K562 (cell line): ENCODE results near the gene CCDC87. TPM values are rescaled to one million over a fixed set of nuclear protein-coding genes. Genes with fewer than 3 reads are reported as not detected.

ENCODE experiments used
- ATAC-seq: fragments of 200-7000 bp; cut with Tn5 transposase; 3 replicates; pipeline ENCODE4 v1.9.1; 2020; ENCODE audit warnings: moderate library complexity
- BruUV-seq: library from RNA; stranded (reverse); fragments of 400-500 nt; replicated peaks from 2 replicates; lab custom pipeline; 2021; lab: Mats Ljungman, UMichigan
- CTCF ChIA-PET: fragments of 300-600 bp; formaldehyde crosslinking; extraction: SDS; loops from one replicate; lab custom pipeline; 2021; ENCODE audit warnings: low intra/inter-chr PET ratio; lab: Yijun Ruan, JAX
- POLR2A ChIA-PET: fragments of 300-600, 350-650 bp; sonication (Branson Sonifier 250); formaldehyde crosslinking; extraction: SDS; loops from one replicate; lab custom pipeline; 2021; ENCODE audit warnings: antibody characterized with exemption, inconsistent platforms; lab: Yijun Ruan, JAX
- DNase-seq, 4 experiments: peaks; one replicate each; pipeline versions ENCODE4 v3.0.0 to v3.0.0-alpha.2; 2011 to 2018; ENCODE audit warnings: low spot score in 3 of 4, mixed read lengths in 3 of 4; ENCODE audit errors: extremely low read depth in 1 of 4
- FAIRE-seq: peaks from 2 replicates; lab custom pipeline; 2011; peaks lifted over from hg19 to GRCh38; lab: Jason Lieb, UNC
- H2AFZ ChIP-seq: 2 replicates; pipeline ENCODE4 v1.6.0; 2011; ENCODE audit warnings: low read depth, low read length, control low read depth, inconsistent platforms
- H3K27ac ChIP-seq: fragments of 200-600 bp; 3 replicates; pipeline ENCODE4 v1.8.0; 2011; ENCODE audit warnings: low read depth, mild to moderate bottlenecking, control low read depth, inconsistent platforms, low read length, moderate library complexity, mixed read lengths; ENCODE audit errors: extremely low read depth
- H3K27me3 ChIP-seq, 2 experiments: fragments of 300-600 bp in 1 of 2; 2 replicates in 1 of 2; 3 replicates in 1 of 2; pipeline versions ENCODE4 v1.6.0 to v1.8.0; 2011; ENCODE audit warnings: inconsistent platforms in 2 of 2, low read length in 2 of 2, mild to moderate bottlenecking in 1 of 2, mixed read lengths in 1 of 2, moderate library complexity in 1 of 2; ENCODE audit not compliant: control insufficient read depth in 2 of 2, insufficient read depth in 2 of 2
- H3K36me3 ChIP-seq: fragments of 300-600 bp; 3 replicates; pipeline ENCODE4 v1.8.0; 2011; ENCODE audit warnings: mild to moderate bottlenecking, low read length, inconsistent platforms; ENCODE audit not compliant: control insufficient read depth, insufficient read depth
- H3K4me1 ChIP-seq, 2 experiments: fragments of 200-600 bp in 1 of 2; replicated peaks in 1 of 2; 2 replicates in 1 of 2; 3 replicates in 1 of 2; pipeline versions ENCODE4 v1.5.1 to v1.8.0; 2011; ENCODE audit warnings: inconsistent platforms in 2 of 2, low read length in 2 of 2, mild to moderate bottlenecking in 1 of 2, mixed read lengths in 1 of 2, moderate library complexity in 1 of 2; ENCODE audit not compliant: control insufficient read depth in 2 of 2, insufficient read depth in 2 of 2
- H3K4me2 ChIP-seq: 2 replicates; pipeline ENCODE4 v1.6.1; 2011; ENCODE audit warnings: low read length, control low read depth, inconsistent platforms, mixed read lengths; ENCODE audit not compliant: insufficient read depth
- H3K4me3 ChIP-seq: fragments of 200-600 bp; sonication (generic), shearing (Covaris generic); 2 replicates; pipeline ENCODE4 v1.5.1; 2016; ENCODE audit warnings: control low read depth, inconsistent platforms
- H3K79me2 ChIP-seq: fragments of 200-600 bp; 3 replicates; pipeline ENCODE4 v1.8.0; 2011; ENCODE audit warnings: low read length, inconsistent platforms; ENCODE audit not compliant: control insufficient read depth, insufficient read depth
- H3K9ac ChIP-seq, 2 experiments: 2 replicates each; pipeline versions ENCODE4 v1.6.0 to v1.6.1; 2011; ENCODE audit warnings: low read depth in 2 of 2, low read length in 2 of 2, control low read depth in 1 of 2, inconsistent platforms in 1 of 2, mild to moderate bottlenecking in 1 of 2, mixed read lengths in 1 of 2; ENCODE audit not compliant: insufficient read depth in 1 of 2
- H3K9me1 ChIP-seq: one replicate; pipeline ENCODE4 v1.6.0; 2011; ENCODE audit warnings: inconsistent platforms, mild to moderate bottlenecking, low read length, moderate library complexity; ENCODE audit not compliant: control insufficient read depth, insufficient read depth
- H3K9me3 ChIP-seq: replicated peaks from 2 replicates; pipeline ENCODE4 v1.5.1; 2011; ENCODE audit warnings: low read depth, low read length, inconsistent platforms; ENCODE audit not compliant: control insufficient read depth, insufficient read depth
- H4K20me1 ChIP-seq: replicated peaks from 2 replicates; pipeline ENCODE4 v1.6.1; 2011; ENCODE audit warnings: low read length, inconsistent platforms, mixed read lengths; ENCODE audit not compliant: control insufficient read depth, insufficient read depth
- FOXM1 ChIP-seq, 2 experiments: fragments of 450-650 bp in 1 of 2; sonication (generic) in 1 of 2; formaldehyde crosslinking in 1 of 2; IDR thresholded peaks; 2 replicates each; pipeline versions ENCODE4 v1.6.1 to v1.9.0; 2017 to 2022; ENCODE audit warnings: low read depth in 2 of 2, mild to moderate bottlenecking in 2 of 2, missing genetic modification reagents in 1 of 2, moderate library complexity in 1 of 2
- KDM5B ChIP-seq: fragments of 200-600 bp; sonication (generic); IDR thresholded peaks from 2 replicates; pipeline ENCODE4 v1.6.1; 2012; ENCODE audit warnings: low read depth, mild to moderate bottlenecking, moderate library complexity, low read length, control low read depth, inconsistent platforms; ENCODE audit not compliant: insufficient replicate concordance
- NCOR1 ChIP-seq: fragments of 450-650 bp; IDR thresholded peaks from 2 replicates; pipeline ENCODE4 v1.6.1; 2016; ENCODE audit warnings: mild to moderate bottlenecking, moderate library complexity
- PREB ChIP-seq: sonication (generic); formaldehyde crosslinking; IDR thresholded peaks from 2 replicates; pipeline ENCODE4 v1.8.1; 2023; ENCODE audit warnings: mild to moderate bottlenecking, missing genetic modification reagents
- RERE ChIP-seq: sonication (generic); formaldehyde crosslinking; IDR thresholded peaks from 2 replicates; pipeline ENCODE4 v1.8.0; 2023; ENCODE audit warnings: missing genetic modification reagents, mild to moderate bottlenecking, borderline replicate concordance
- TCF3 ChIP-seq: sonication (generic); formaldehyde crosslinking; IDR thresholded peaks from 2 replicates; pipeline ENCODE4 v1.4.0; 2020; ENCODE audit warnings: mild to moderate bottlenecking, missing genetic modification reagents
- ZNF592 ChIP-seq: fragments of 450-650 bp; IDR thresholded peaks from 2 replicates; pipeline ENCODE4 v1.6.1; 2017; ENCODE audit warnings: antibody characterized with exemption, mild to moderate bottlenecking
- WGBS: fragments of 100-300 bp; shearing (Covaris generic); methylation state at CpG from one replicate; pipeline ENCODE4 v1.1.6; 2016; ENCODE audit warnings: low coverage, mixed read lengths; ENCODE audit not compliant: insufficient coverage; ENCODE audit errors: missing lambda C conversion rate; 5-methylcytosine and 5-hydroxymethylcytosine counted together
- in situ Hi-C: fragments of 300-500 bp; cut with MboI; formaldehyde crosslinking; loops from 4 replicates; pipeline ENCODE4 v1.15.0; 2018; ENCODE audit warnings: inconsistent platforms, mixed read lengths
- intact Hi-C: fragments of 100-400 bp; cut with micrococcal nuclease; formaldehyde crosslinking; loops from 2 replicates; pipeline ENCODE4 v1.14.2; 2022
- polyA plus RNA-seq, 8 experiments: library from polyadenylated mRNA; depleted of rRNA in 4 of 8; stranded (reverse) in 5 of 8; unstranded in 3 of 8; fragments of >200 nt; fragmentation: Nextera tagmentation in 2 of 8; fragmentation: Illumina TruSeq in 1 of 8; extraction: Ambion mirVana in 2 of 8; extraction: Trizol in 1 of 8; gene quantifications; 2 replicates each; pipeline versions ENCODE4 v1.2.1 to v1.2.3, GENCODE V29; 2011 to 2014; ENCODE audit warnings: inconsistent platforms in 1 of 8, missing spikeins in 1 of 8
- total RNA-seq, 7 experiments: library from RNA; depleted of rRNA in 6 of 7; stranded (reverse); fragments of >200 nt in 6 of 7; fragmentation: Illumina TruSeq in 2 of 7; extraction: Trizol in 2 of 7; gene quantifications; 2 replicates each; pipeline versions ENCODE4 v1.2.1 to v1.2.3, GENCODE V29; 2011 to 2021; ENCODE audit warnings: low replicate concordance in 1 of 7
- TF ChIP-seq, protein P1 (sequence below): conservative IDR thresholded peaks from 2 replicates; pipeline ENCODE4 v1.6.1; 2011; ENCODE audit warnings: low read depth, mild to moderate bottlenecking, low read length; ENCODE audit not compliant: control insufficient read depth

CCDC87 gene
- total and polyA plus RNA-seq, 9 of the 15 experiments (the other 6 are each of a cell fraction or from before 2014, with no cell fraction given), result 0.03 to 0.44 (median 0.15) TPM; not detected in 1

DNA sequence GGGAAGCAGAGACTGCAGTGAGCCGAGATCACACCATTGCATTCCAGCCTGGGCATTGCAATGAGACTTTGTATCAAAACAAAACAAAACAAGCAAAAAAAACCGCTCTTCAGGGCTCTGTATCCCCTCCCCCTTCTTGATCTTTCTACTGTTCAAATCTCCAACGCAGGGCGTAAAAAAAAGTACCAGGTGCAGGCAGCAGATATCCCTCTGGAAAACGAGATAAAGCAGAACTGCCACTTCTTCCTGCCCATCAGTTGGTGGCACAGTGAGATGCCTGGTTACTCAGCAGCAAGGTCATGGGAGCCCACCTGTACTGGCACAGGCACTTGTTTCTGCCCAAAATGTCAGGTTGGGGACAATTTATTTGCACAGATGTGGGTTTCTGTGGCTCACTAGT lies 11.3 kb upstream of the CCDC87 start:
- in situ Hi-C loops, result no loop called here
- no peaks in the 10 kb centered on the region; the same call in 1 of the 2 replicates for H3K9me3 ChIP-seq
- intact Hi-C loops, result no loop called here
- no peak for FAIRE-seq
- no peaks in the 10 kb centered on the region for H3K79me2 ChIP-seq
- no peak overlapping the region for H3K9ac ChIP-seq
- H2AFZ ChIP-seq, result no peak overlapping the region
- no peaks in the 10 kb centered on the region for H4K20me1 ChIP-seq
- no peak overlapping the region for H3K4me3 ChIP-seq
- BruUV-seq, result no TSS peak
- H3K36me3 ChIP-seq, result peaks cover 50% of the 10 kb centered on the region; the same call in 2 of the 3 replicates
- CTCF ChIA-PET, result no interaction called here
- POLR2A ChIA-PET, result interaction anchor here (2.1 to 5.3 kb wide), 2 partner anchors 9 to 12 kb away, joined by 7 to 34 read pairs; partner anchors contain the start of gene RBM14
- no peak for ATAC-seq
- no peaks in the 10 kb centered on the region for H3K9me1 ChIP-seq
- DNase-seq, result peak in 1 of 4 experiments; percentile 25
- no peak overlapping the region for H3K4me2 ChIP-seq
- H3K27ac ChIP-seq, result no peak overlapping the region
- no peaks in the 10 kb centered on the region for H3K27me3 ChIP-seq
- peaks cover 3 to 15% of the 10 kb centered on the region in 2 experiments; a peak in 4 of 5 replicates for H3K4me1 ChIP-seq
- WGBS, result 17% methylated on average over 5 of the region's 5 CpGs
- TF ChIP-seq, protein P1, sequence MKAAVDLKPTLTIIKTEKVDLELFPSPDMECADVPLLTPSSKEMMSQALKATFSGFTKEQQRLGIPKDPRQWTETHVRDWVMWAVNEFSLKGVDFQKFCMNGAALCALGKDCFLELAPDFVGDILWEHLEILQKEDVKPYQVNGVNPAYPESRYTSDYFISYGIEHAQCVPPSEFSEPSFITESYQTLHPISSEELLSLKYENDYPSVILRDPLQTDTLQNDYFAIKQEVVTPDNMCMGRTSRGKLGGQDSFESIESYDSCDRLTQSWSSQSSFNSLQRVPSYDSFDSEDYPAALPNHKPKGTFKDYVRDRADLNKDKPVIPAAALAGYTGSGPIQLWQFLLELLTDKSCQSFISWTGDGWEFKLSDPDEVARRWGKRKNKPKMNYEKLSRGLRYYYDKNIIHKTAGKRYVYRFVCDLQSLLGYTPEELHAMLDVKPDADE, result no peak
- no peak for TF ChIP-seq RERE (CRISPR knock-in tag)
- peak; percentile 38; the same call in 1 of the 2 replicates for TF ChIP-seq FOXM1 (IDR thresholded peaks at IDR 0.05; ENCODE audit: low read depth)
- TF ChIP-seq FOXM1 (CRISPR knock-in tag; IDR thresholded peaks at IDR 0.05; ENCODE audit: low read depth), result no peak
- peak; percentile 74 for TF ChIP-seq TCF3 (CRISPR knock-in tag)
- TF ChIP-seq NCOR1, result peak; percentile 61
- TF ChIP-seq PREB (CRISPR knock-in tag), result no peak
- no peak for TF ChIP-seq ZNF592
- no peak for TF ChIP-seq KDM5B
